HUES6 (cell line): ENCODE measurements around the gene KREMEN1.
"Not testable (repeated sequence)": the region's sequence is repeated elsewhere in the genome, so short reads cannot be mapped to it uniquely, and the experiment has no call there.

Experiments used
- H3K27ac ChIP-seq: 2 replicates; pipeline ENCODE4 v1.7.0; 2013; ENCODE audit warnings: low read depth, mild to moderate bottlenecking, low read length, inconsistent platforms
- H3K27me3 ChIP-seq: 2 replicates; pipeline ENCODE4 v1.6.1; 2013; ENCODE audit warnings: low read length; ENCODE audit not compliant: control insufficient read depth, insufficient read depth
- H3K36me3 ChIP-seq: 2 replicates; pipeline ENCODE4 v1.6.1; 2013; ENCODE audit warnings: low read length; ENCODE audit not compliant: control insufficient read depth, insufficient read depth
- H3K4me1 ChIP-seq: 2 replicates; pipeline ENCODE4 v1.6.1; 2013; ENCODE audit warnings: low read length; ENCODE audit not compliant: control insufficient read depth, insufficient read depth
- H3K4me3 ChIP-seq: 2 replicates; pipeline ENCODE4 v1.5.1; 2013; ENCODE audit warnings: low read depth, low read length
- H3K9ac ChIP-seq: one replicate; pipeline ENCODE4 v1.6.1; 2013; ENCODE audit warnings: mild to moderate bottlenecking, low read length
- H3K9me3 ChIP-seq: 2 replicates; pipeline ENCODE4 v1.6.1; 2013; ENCODE audit warnings: low read depth, low read length; ENCODE audit not compliant: control insufficient read depth, insufficient read depth

KREMEN1 gene

GRCh38 chr22:29032584-29032983 lies 40.3 kb upstream of the KREMEN1 start:
- H3K36me3 ChIP-seq: no peaks in the 10 kb centered on the region
- peaks cover 44% of the 10 kb centered on the region for H3K4me1 ChIP-seq
- H3K9me3 ChIP-seq: no peaks in the 10 kb centered on the region
- H3K9ac ChIP-seq: no peak overlapping the region
- no peak overlapping the region for H3K4me3 ChIP-seq
- no peaks in the 10 kb centered on the region for H3K27me3 ChIP-seq
- H3K27ac ChIP-seq: peak overlapping the region; percentile 31; the same call in 1 of the 2 replicates

GRCh38 chr22:29037340-29037932 lies 35.4 kb upstream of the KREMEN1 start:
- Histone ChIP-seq H3K9ac (no peak overlapping the region), H3K4me1 (peaks cover 8% of the 10 kb centered on the region), H3K27me3 (no peaks in the 10 kb centered on the region), H3K36me3 (0 out of 2 replicates have a peak, but pooled peaks cover 2% of the 10 kb centered on the region), H3K4me3 (no peak overlapping the region), H3K27ac (no peak overlapping the region), H3K9me3 (no peaks in the 10 kb centered on the region)

GRCh38 chr22:29039148-29039547 lies 33.7 kb upstream of the KREMEN1 start:
- H3K9ac ChIP-seq: no peak overlapping the region
- peaks cover 3% of the 10 kb centered on the region; the same call in 1 of the 2 replicates for H3K4me1 ChIP-seq

GRCh38 chr22:29039684-29040083 lies 33.2 kb upstream of the KREMEN1 start:
- H3K27me3 ChIP-seq, H3K9me3 ChIP-seq, H3K9ac ChIP-seq, H3K27ac ChIP-seq, H3K4me1 ChIP-seq, H3K4me3 ChIP-seq: not testable (repeated sequence)
- peaks cover 19% of the 10 kb centered on the region for H3K36me3 ChIP-seq

More at GRCh38 chr22:29039148-29039547, 33.7 kb upstream of the KREMEN1 start:
- no peak overlapping the region for H3K27ac ChIP-seq
- no peak overlapping the region for H3K4me3 ChIP-seq
- no peaks in the 10 kb centered on the region for H3K9me3 ChIP-seq
- no peaks in the 10 kb centered on the region for H3K27me3 ChIP-seq
- H3K36me3 ChIP-seq: peaks cover 14% of the 10 kb centered on the region

GRCh38 chr22:29040385-29041275 lies 32.2 kb upstream of the KREMEN1 start:
- no peak overlapping the region for H3K9ac ChIP-seq
- no peaks in the 10 kb centered on the region for H3K27me3 ChIP-seq
- H3K9me3 ChIP-seq: no peaks in the 10 kb centered on the region
- H3K36me3 ChIP-seq: peaks cover 29% of the 10 kb centered on the region
- H3K4me3 ChIP-seq: no peak overlapping the region
- peaks cover 3% of the 10 kb centered on the region; the same call in 1 of the 2 replicates for H3K4me1 ChIP-seq
- H3K27ac ChIP-seq: no peak overlapping the region

GRCh38 chr22:29041408-29041807 lies 31.4 kb upstream of the KREMEN1 start:
- Histone ChIP-seq H3K36me3 (peaks cover 36% of the 10 kb centered on the region), H3K4me1 (peaks cover 3% of the 10 kb centered on the region; the same call in 1 of the 2 replicates), H3K27me3 (no peaks in the 10 kb centered on the region), H3K9ac (no peak overlapping the region), H3K4me3 (no peak overlapping the region), H3K9me3 (no peaks in the 10 kb centered on the region), H3K27ac (no peak overlapping the region)

- Histone ChIP-seq H3K36me3 (peaks cover 63% of the 10 kb centered on the region), H3K9me3 (no peaks in the 10 kb centered on the region), H3K9ac (no peak overlapping the region), H3K4me1 (peaks cover 3% of the 10 kb centered on the region; the same call in 1 of the 2 replicates), H3K27me3 (no peaks in the 10 kb centered on the region), H3K27ac (no peak overlapping the region), H3K4me3 (no peak overlapping the region)
Measured at GRCh38 chr22:29043906-29044575, 28.8 kb upstream of the KREMEN1 start.

- H3K4me3 ChIP-seq: no peak overlapping the region
- H3K36me3 ChIP-seq: peaks cover 70% of the 10 kb centered on the region
- no peak overlapping the region for H3K9ac ChIP-seq
- no peak overlapping the region for H3K27ac ChIP-seq
- no peaks in the 10 kb centered on the region for H3K27me3 ChIP-seq
- no peaks in the 10 kb centered on the region for H3K9me3 ChIP-seq
- H3K4me1 ChIP-seq: peaks cover 3% of the 10 kb centered on the region; the same call in 1 of the 2 replicates
Measured at GRCh38 chr22:29044657-29045176, 28.1 kb upstream of the KREMEN1 start.

- H3K9me3 ChIP-seq: no peaks in the 10 kb centered on the region
- peaks cover 72% of the 10 kb centered on the region for H3K36me3 ChIP-seq
- no peak overlapping the region for H3K4me3 ChIP-seq
- H3K4me1 ChIP-seq: peaks cover 5% of the 10 kb centered on the region; the same call in 1 of the 2 replicates
- H3K9ac ChIP-seq: no peak overlapping the region
- no peak overlapping the region for H3K27ac ChIP-seq
- H3K27me3 ChIP-seq: no peaks in the 10 kb centered on the region
Measured at GRCh38 chr22:29048822-29049654, 23.8 kb upstream of the KREMEN1 start.

GRCh38 chr22:29049655-29050263 lies 23.1 kb upstream of the KREMEN1 start:
- Histone ChIP-seq H3K9me3 (no peaks in the 10 kb centered on the region), H3K9ac (no peak overlapping the region), H3K4me3 (no peak overlapping the region), H3K27ac (no peak overlapping the region), H3K4me1 (peaks cover 12% of the 10 kb centered on the region), H3K36me3 (peaks cover 65% of the 10 kb centered on the region), H3K27me3 (no peaks in the 10 kb centered on the region)
